HG02943 (cell line): ENCODE data around the gene KLF13.

Experiments used
- ATAC-seq: cut with Tn5 transposase; IDR thresholded peaks from one replicate; pipeline ENCODE4 v1.9.1; 2021; ENCODE audit warnings: mild to moderate bottlenecking, low read depth, moderate library complexity; ENCODE audit not compliant: unreplicated experiment

Gene KLF13

DNA sequence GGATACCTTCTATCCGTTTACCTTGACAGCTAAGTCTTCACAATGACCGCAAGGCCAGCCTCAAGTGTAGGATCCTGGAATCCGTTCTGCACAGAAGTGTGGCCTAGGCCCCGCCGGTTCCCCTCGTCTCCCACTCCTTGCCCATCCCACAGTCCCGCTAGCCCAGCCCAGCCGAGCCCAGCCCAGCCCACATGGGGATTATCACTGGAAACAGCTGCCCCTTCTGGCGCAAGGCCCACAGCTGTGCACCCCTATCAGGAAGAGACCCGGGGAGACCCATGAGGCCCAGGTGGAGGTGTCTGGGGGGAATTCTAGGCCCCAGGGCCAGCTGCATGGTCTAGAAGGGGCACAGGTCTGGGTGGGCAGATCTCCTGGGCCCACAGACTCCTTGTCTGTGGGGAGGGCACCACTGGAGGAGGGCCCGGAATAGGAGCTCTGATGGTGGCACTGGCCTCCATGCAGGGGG is 27.9 kb upstream of the KLF13 start:
- ATAC-seq, result no peak

DNA sequence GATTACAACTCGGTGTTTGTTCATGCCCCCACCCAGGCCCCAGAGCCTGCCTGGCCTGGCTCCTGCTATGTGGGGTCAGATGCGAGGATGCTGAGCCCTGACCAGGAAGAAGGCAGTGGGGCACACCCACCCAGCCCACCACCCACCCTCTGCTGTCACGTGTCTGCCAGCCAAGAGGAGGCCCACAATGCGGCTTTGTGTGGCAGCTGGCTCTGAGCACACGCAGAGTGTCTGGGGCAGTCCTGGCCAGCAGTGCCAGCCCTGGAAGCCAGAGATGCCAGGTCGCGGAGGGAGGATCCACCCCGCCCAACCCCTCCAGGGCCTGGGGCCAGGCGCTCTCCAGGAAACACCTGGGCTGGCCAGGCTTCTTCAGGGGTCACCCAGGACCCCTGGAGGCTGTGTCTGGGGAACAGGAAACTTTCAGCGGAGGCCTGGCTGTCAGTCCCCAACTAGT is 26.4 kb upstream of the KLF13 start:
- no peak for ATAC-seq

DNA sequence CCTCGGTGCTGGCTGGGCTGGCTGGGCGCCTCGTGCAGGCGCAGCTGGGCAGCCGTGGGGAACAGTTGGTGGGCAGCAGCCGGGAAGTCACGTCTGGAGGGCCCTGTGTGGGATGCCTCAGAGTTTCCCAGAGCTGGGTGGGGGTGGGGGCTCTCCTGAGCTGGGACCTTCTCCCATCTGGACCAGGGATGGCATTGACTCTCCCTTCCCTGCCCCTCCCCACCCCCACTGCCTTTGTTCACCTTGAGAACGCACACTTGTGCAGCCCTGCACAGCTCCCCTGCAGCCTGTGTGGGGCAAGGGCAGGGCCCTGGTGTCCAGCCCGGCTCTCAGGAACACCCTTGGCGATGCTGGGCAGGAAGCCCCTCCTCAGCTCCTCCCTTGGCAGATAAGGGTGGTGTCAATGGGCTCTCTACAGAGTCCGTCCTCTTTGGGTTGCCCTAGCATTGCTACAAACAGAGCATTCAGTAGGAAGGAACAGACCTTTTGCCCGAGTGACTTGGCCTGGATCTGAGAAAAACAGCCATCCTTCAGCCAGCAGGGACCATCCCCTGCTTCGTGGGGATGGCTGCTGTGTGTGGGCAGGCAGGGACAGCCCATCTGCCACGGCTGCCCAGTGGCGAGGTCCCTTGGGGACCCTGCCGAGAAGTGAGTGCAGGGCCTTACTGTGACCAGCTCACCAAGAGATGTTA is 25.5 kb upstream of the KLF13 start:
- ATAC-seq, result no peak

DNA sequence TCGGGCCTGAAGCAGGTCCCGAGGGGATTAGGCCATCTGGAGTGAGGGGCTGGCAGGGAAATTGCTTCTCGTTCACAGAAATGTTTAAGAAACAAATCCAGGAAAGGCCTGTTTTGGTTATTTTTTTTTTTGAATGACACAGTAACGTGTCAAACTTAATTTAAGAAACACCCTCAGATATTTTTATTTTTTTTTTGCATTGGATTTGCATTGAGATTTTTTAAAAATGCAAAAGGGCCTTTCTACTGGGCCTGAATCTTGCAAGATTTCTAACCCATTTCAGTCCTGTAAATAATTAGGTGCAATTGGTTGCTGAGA is 25.0 kb upstream of the KLF13 start:
- no peak for ATAC-seq

DNA sequence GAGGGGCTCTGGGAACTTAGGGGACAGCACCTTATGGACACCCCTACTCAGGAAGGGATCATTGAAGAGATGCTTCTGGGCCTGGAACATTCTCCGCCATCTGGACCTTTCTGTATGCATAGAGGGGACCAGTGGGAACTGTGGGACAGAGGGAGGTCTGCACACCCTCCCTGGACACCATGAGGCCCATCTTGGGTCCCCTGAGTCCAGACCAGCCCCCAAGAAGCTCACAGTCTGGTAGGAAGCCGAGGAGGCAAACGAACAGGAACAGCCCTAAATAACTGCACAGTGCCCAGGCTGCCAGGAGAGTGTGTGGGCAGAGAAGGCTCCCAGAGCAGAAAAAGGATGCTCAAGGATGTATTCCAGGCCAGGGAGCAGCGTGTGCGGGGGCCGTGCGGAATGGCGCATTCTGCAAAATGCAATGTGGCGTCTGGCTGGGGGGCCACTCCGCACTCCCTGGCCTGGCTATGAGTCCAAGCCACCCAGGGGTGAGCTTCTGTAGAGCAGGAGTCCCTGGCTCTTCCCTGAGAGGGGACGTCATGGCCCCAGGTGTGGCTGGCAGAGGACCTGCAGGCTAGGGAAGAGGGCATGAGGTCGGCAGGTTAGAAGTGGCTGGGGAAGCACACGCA is 24.5 kb upstream of the KLF13 start:
- no peak for ATAC-seq

DNA sequence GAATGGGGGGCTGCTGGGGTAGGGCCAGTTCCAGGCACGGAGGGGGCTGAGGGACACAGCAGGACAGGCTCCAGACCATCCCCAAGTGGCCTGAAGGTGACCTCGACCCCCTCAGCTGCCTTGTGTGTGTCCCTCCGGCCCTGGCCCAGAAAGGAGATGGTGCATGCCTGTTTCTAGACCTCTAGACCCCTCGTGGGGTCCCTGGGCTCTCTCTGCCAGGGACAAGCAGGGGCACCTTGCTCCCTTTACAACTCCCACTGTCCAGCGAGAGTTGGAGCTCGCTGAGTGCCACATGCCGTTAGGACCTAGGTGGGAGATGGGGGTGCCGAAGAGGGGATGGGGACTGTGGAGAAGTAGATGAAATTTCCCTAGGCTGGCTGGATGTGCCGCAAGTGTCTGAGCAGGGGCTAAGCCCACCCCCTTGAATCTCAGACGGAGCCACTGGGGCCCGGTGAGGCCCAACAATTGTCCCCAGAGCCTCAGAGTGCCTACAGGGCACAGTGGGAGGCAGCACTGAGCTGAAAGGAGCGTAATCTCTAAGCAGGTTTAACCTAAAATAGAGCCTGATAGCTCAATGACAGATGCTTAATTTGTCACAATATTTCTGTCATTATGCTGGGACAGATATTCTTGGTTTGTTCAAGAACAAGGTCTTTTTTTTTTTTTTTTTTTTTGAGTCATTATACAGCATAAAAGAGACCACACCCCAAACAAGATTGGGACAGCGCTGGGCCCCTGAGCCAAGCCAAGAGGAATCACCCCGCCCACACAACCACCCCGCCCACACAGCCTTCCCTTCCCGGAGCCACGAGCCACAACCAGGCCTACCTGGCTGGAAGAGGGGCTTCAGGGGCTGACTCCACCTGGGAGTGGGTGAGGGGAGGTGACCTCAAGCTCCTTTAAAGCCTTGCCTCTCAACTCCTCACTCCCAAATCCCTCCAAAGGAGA is 23.6 kb upstream of the KLF13 start:
- no peak for ATAC-seq

DNA sequence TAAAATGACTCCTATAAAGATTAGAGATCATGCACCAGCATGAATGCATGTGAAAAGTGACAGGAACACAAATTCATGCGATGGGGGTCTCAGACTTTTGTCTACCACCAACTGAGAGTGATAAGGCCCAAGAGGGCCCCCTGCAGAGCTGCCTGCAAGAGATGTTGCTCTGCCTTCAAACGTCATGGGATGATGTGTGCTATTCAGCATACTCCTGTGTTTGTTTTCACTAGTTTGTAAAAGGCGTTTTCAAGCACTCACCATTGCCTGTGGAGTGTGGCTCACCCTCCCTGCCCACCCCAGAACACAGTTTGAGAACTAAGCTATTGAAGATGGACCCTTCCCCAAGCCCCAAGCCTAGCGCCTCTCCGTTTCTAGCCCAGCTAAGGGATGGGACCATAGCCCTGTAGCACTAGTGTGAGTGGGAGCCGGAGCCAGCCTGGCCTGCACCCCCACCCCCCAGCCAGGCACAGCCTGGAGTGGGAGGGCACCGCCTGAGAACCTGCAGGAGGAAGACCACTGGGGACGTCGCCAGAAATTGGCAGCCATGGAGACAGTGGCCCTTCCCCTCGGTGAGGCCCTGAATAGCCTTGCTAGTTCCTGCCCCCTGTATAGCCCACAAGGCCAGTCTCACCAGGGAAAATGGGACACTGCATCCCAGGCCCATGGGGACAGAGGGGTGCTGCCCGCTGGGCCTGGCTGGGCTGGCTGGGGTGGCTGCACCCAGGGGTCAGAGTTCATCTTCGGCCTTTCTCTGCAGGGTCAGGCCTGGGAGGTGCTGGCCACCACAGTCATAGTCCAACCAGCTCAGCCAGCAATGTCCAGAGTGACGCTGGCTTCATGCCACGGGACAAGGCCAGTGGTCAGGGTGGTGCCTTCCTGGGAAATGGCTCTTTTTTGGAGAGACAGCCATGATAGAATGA is 22.6 kb upstream of the KLF13 start:
- ATAC-seq, result no peak

DNA sequence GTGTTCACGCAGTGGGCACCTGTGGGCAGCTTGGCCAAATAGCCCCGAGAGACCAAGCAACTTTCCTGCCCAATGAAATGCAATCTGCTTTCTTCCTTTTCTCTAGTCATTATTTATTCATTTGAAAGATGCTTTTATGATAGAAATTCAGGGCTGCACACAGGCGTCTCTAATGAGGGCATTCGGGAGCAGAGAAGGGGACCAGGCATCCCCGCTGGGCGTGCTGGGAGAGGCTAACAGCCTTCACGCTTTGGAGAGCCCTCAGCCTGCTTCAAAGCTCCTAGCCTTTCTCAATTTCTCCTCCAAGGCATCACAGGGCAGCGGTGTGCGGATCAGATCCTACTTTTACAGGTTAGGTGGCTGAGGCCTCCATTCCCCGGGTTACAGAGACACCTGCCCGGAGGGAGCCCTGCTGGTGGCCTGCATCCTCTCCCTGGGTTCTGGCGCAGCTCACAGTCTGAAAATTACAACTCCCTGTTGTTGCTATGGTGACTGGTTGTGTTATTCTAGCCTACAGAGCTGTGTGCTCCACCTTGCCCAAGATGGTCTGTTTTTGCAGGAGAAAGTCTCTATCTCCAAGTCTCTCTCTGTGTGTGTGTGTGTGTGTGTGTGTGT is 21.8 kb upstream of the KLF13 start:
- no peak for ATAC-seq

DNA sequence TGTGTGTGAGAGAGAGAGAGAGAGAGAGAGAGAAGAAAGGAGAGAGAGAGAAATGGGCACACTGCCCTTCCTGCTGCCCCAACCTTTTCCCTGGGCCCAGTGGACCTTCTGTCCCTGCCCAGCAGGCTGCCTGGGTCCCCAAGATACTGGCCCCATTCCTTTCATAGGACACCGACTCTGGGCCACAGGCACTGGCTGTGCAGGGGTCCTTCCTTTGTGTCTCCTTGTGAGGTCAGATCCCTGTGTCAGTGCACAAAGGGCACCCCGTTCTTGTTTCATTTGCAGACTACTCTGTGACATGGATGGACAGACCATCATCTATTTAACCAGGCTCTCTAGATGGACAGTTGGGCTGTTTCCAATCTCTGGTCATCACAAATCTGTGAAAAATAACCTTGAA is 21.3 kb upstream of the KLF13 start:
- ATAC-seq, result no peak

DNA sequence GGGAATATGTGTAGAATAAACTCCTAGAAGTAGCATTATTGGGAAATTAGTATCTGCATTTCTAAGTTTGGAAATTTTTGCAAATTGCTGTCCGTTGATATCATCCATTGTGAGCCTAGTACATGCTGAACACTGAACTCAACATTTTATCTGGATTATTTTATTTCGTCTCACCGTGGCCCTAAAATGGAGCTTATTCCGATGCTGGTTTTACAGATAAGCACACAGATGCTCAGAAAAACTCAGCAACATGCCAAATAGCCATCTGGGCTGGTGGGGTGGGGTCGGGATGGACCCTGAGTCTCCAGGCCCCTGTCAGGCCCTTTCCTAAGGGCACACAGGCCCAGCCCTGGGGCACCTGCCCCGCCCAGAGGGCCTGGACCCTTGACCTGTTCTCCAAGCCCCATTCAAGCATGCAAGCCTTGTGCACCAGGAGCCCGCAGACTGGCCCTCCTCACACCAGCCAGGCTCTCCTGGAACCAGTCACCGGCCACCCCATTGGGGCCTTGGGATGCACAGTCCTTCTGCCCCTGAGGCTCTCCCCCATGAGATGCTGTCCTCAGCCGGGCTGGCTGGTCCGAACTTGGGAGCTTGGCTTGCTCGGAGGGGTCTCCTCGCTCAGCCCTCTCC is 20.7 kb upstream of the KLF13 start:
- ATAC-seq, result no peak

DNA sequence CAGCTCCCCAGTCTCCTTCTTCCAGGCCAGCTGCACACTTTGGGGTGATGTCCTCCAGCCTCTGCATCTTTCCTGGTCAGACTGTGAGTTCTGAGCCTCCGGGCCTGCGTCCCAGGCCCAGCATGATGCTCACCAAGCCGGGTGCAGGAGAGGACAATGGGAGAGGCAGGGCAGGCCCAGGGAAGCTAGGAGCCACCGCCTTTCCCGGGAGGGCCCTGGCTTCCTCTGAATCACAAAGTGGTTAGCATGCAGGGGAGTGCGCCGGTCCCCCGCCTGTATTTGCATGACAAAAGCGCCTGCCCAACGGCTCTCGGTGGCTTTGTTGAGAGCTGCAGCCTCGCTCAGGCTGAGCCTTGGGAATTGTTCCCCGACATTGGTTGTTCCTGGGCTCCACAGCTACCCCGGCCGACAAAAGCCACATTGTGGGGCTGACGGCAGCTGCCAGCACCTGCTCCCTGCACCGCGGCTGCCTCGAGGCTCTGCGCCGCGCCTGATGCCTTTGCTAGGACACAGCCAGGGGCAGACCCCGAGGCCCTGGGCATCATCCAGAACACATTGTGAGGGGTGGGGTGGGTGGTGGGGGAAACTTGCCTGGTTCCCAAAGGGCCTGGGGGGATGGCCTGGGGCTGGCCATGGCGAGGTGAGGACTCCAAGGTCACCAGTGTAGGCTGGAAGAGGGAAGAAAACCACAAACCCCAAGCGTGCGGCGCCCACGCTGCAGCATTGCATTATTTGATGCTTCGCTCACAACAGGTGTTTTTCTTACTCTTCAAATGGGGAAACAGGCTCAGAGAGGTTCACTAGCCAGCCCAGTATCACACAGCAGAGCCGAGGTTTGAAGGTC is 20.0 kb upstream of the KLF13 start:
- no peak for ATAC-seq

DNA sequence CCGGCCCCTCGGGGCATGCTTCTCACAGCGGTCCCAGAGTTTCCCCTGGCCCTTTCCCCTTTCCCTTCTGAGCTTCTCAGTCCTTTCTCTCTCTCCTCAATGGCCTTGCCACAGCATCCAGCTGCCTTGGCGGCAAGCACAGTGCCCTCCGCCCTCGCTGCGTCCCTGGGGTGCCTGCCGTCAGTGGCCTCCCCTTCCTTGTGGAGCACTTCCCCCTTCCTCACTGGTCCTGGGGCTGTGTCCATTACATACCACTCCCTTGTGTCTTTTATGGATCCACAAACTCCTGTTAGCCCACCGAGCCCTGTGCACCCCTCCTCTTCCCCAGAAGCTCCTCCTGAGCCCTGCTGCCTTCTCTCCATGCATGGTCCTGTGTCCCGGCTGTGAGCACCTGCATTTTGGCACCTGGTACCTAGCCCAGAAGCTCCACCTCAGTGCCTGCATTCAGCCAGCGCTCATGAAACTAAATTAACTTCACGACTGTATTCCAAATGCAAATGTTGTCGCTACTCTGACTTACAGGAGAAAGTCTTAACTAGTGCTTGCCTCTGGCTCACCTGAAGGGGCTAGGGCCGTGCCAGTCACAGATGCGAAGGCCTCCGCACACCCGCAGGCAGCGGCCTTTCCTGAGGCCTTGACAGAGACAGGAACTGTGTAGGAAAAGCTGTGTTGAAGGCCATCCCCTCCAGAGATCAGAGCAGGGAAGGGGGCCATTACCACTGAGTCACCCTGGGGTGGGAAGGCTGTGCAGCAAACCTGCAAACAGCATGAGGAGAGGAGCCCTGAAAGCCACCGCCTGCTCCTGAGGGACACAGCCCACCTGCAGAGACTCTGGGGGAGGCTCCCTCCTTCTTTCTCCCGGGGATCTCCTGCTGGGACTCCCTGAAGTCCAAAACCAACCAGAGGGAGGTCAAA is 19.1 kb upstream of the KLF13 start:
- no peak for ATAC-seq

DNA sequence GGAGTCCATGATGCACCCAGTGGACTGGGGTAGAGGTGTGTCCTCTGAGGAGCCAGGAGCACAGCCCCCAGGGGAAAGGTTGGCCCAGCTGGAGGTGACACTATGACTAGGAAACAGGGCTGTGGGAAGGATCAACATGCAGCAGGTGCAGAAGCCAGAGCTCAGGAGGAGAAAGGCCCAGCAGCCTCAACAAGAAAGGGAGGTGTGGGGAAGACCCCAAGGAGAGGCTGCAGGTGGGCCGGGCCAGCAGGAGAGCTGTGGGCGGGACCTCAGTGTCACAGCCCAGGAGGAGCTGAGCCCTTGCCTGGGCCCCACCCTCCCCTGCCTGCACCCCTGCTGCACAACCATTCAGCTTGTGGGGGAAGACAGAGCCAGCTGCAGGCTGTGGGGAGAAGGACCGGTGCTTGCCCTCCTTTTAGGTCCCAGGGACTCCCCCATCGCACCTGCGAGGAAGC is 18.4 kb upstream of the KLF13 start:
- ATAC-seq, result no peak

DNA sequence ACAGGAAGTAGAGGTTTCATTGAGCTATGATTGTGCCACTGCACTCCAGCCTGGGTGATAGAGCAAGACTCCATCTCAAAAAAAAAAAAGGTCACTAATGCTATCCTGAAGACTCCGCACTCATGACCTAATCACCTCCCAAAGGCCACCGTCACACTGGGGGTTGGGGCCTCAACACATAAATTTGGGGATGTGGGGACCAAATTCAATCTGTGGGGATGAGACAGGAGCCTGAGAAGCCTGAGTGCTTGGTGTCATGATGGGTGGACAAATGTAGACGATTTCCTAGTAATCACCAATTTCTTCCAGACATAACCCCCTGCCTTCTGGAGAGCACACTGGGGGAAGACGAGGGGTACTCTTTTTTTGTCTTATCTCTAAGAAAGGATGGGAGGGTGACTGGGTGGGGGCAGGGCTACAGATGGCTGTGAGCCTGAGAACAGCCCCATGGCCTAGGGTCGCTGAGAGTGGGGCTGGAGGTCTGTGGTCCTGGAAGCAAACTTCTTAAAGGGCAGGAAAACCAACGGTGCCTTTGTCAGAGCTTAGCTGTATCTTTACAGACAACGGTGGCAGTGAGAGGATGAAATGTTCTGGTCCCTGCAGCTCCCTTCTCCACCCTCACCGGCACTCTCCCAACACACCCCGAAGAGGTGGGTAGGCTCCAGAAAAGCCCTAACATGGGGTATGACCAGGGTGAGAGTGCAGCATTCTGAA is 16.6 kb upstream of the KLF13 start:
- no peak for ATAC-seq

DNA sequence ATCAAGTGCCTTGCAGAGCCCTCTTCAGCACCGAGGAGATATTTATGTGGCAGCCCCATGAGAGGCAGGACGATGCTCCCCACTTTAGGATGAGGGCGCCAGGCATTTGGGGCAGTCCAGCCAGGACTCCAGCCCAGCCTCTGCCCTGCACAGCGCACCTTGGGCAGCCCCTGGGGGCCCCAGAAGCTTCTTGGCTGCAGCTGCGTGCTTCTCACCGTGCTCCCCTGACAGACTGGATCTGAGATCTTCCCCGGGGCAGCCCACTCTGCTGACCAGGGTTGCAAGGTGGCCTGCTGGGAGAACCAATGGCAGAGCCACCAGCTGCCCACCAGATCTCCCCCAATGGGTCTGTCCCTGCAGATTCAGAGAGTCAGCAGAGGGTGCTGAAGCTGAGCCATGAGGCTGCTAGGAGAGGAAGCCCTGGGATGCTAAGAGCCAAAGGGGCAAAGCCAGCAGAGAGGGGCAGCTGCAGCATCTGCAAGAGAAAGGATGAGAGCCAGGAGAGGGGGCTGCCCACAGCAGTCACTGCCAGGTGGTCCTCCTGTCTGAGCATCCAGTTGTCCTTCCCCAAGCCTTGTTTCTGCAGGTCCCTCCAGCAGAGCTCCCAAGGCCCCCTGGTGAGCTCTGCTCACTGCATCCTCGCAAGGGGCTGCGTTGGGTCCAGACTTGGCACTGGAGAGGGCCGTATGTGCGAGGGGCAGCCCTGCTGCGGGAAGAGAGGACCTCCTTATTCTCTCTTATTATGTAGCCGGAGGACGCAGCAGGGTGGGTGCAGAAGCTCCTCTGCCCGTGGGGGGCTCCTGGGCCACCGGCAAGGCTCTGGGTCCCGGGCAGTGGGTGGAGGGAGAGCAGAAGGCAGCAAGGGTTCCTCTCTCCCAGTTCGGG is 14.7 kb upstream of the KLF13 start:
- ATAC-seq, result no peak

DNA sequence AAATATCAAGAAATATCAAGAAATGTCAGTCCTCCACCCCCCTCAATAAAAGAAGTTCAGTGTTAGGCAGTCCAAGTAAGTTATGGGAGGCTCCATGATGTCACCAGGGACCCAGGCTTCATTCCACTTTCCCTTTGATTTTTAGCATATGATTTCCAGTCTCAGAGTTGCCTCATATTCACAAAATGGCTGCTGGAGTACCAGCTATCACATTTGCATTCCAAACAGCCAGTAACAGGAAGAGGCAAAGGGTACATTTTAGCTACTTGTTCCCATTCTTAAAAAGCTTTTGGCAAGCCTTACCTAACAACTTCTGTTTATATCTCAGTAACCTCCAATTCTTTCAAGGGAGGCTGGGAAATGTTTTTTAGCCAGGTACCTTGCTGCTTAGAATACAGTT is 13.4 kb upstream of the KLF13 start:
- no peak for ATAC-seq
